K562 (cell line): ENCODE data around the gene PRR9. TPM values are rescaled to one million over a fixed set of nuclear protein-coding genes. Genes with fewer than 3 reads are reported as not detected.

Source experiments
- ATAC-seq: fragments of 200-7000 bp; cut with Tn5 transposase; 3 replicates; pipeline ENCODE4 v1.9.1; 2020; ENCODE audit warnings: moderate library complexity
- BruUV-seq: library from RNA; stranded (reverse); fragments of 400-500 nt; replicated peaks from 2 replicates; lab custom pipeline; 2021; lab: Mats Ljungman, UMichigan
- CTCF ChIA-PET: fragments of 300-600 bp; formaldehyde crosslinking; extraction: SDS; loops from one replicate; lab custom pipeline; 2021; ENCODE audit warnings: low intra/inter-chr PET ratio; lab: Yijun Ruan, JAX
- POLR2A ChIA-PET: fragments of 300-600, 350-650 bp; sonication (Branson Sonifier 250); formaldehyde crosslinking; extraction: SDS; loops from one replicate; lab custom pipeline; 2021; ENCODE audit warnings: antibody characterized with exemption, inconsistent platforms; lab: Yijun Ruan, JAX
- DNase-seq, 4 experiments: peaks; one replicate each; pipeline versions ENCODE4 v3.0.0 to v3.0.0-alpha.2; 2011 to 2018; ENCODE audit warnings: low spot score in 3 of 4, mixed read lengths in 3 of 4; ENCODE audit errors: extremely low read depth in 1 of 4
- FAIRE-seq: peaks from 2 replicates; lab custom pipeline; 2011; peaks lifted over from hg19 to GRCh38; lab: Jason Lieb, UNC
- H2AFZ ChIP-seq: 2 replicates; pipeline ENCODE4 v1.6.0; 2011; ENCODE audit warnings: low read depth, low read length, control low read depth, inconsistent platforms
- H3K27ac ChIP-seq: fragments of 200-600 bp; 3 replicates; pipeline ENCODE4 v1.8.0; 2011; ENCODE audit warnings: low read depth, mild to moderate bottlenecking, control low read depth, inconsistent platforms, low read length, moderate library complexity, mixed read lengths; ENCODE audit errors: extremely low read depth
- H3K27me3 ChIP-seq, 2 experiments: fragments of 300-600 bp in 1 of 2; 2 replicates in 1 of 2; 3 replicates in 1 of 2; pipeline versions ENCODE4 v1.6.0 to v1.8.0; 2011; ENCODE audit warnings: inconsistent platforms in 2 of 2, low read length in 2 of 2, mild to moderate bottlenecking in 1 of 2, mixed read lengths in 1 of 2, moderate library complexity in 1 of 2; ENCODE audit not compliant: control insufficient read depth in 2 of 2, insufficient read depth in 2 of 2
- H3K36me3 ChIP-seq: fragments of 300-600 bp; 3 replicates; pipeline ENCODE4 v1.8.0; 2011; ENCODE audit warnings: mild to moderate bottlenecking, low read length, inconsistent platforms; ENCODE audit not compliant: control insufficient read depth, insufficient read depth
- H3K4me1 ChIP-seq, 2 experiments: fragments of 200-600 bp in 1 of 2; replicated peaks in 1 of 2; 2 replicates in 1 of 2; 3 replicates in 1 of 2; pipeline versions ENCODE4 v1.5.1 to v1.8.0; 2011; ENCODE audit warnings: inconsistent platforms in 2 of 2, low read length in 2 of 2, mild to moderate bottlenecking in 1 of 2, mixed read lengths in 1 of 2, moderate library complexity in 1 of 2; ENCODE audit not compliant: control insufficient read depth in 2 of 2, insufficient read depth in 2 of 2
- H3K4me2 ChIP-seq: 2 replicates; pipeline ENCODE4 v1.6.1; 2011; ENCODE audit warnings: low read length, control low read depth, inconsistent platforms, mixed read lengths; ENCODE audit not compliant: insufficient read depth
- H3K4me3 ChIP-seq: fragments of 200-600 bp; sonication (generic), shearing (Covaris generic); 2 replicates; pipeline ENCODE4 v1.5.1; 2016; ENCODE audit warnings: control low read depth, inconsistent platforms
- H3K79me2 ChIP-seq: fragments of 200-600 bp; 3 replicates; pipeline ENCODE4 v1.8.0; 2011; ENCODE audit warnings: low read length, inconsistent platforms; ENCODE audit not compliant: control insufficient read depth, insufficient read depth
- H3K9ac ChIP-seq, 2 experiments: 2 replicates each; pipeline versions ENCODE4 v1.6.0 to v1.6.1; 2011; ENCODE audit warnings: low read depth in 2 of 2, low read length in 2 of 2, control low read depth in 1 of 2, inconsistent platforms in 1 of 2, mild to moderate bottlenecking in 1 of 2, mixed read lengths in 1 of 2; ENCODE audit not compliant: insufficient read depth in 1 of 2
- H3K9me1 ChIP-seq: one replicate; pipeline ENCODE4 v1.6.0; 2011; ENCODE audit warnings: inconsistent platforms, mild to moderate bottlenecking, low read length, moderate library complexity; ENCODE audit not compliant: control insufficient read depth, insufficient read depth
- H3K9me3 ChIP-seq: replicated peaks from 2 replicates; pipeline ENCODE4 v1.5.1; 2011; ENCODE audit warnings: low read depth, low read length, inconsistent platforms; ENCODE audit not compliant: control insufficient read depth, insufficient read depth
- H4K20me1 ChIP-seq: replicated peaks from 2 replicates; pipeline ENCODE4 v1.6.1; 2011; ENCODE audit warnings: low read length, inconsistent platforms, mixed read lengths; ENCODE audit not compliant: control insufficient read depth, insufficient read depth
- C11orf30 ChIP-seq: fragments of 450-650 bp; IDR thresholded peaks from 2 replicates; pipeline ENCODE4 v1.6.1; 2016; ENCODE audit warnings: low read depth, mild to moderate bottlenecking
- HMG20A ChIP-seq: fragments of 450-650 bp; formaldehyde crosslinking; conservative IDR thresholded peaks from 2 replicates; pipeline ENCODE4 v1.4.0; 2020; ENCODE audit warnings: mild to moderate bottlenecking, mixed read lengths
- KLF13 ChIP-seq: fragments of 450-650 bp; IDR thresholded peaks from 2 replicates; pipeline ENCODE4 v1.6.1; 2016; ENCODE audit warnings: missing genetic modification characterization, low read depth, mild to moderate bottlenecking, missing compliant biosample characterization, moderate library complexity, borderline replicate concordance
- MBD2 ChIP-seq: sonication (generic); IDR thresholded peaks from 2 replicates; pipeline ENCODE4 v1.6.1; 2016; ENCODE audit warnings: low read depth, borderline replicate concordance
- MTA2 ChIP-seq: fragments of 450-650 bp; IDR thresholded peaks from 2 replicates; pipeline ENCODE4 v1.6.1; 2016; ENCODE audit warnings: low read depth
- NR3C1 ChIP-seq: sonication (generic); formaldehyde crosslinking; IDR thresholded peaks from 2 replicates; pipeline ENCODE4 v1.8.1; 2022; ENCODE audit warnings: missing genetic modification reagents
- PML ChIP-seq: IDR thresholded peaks from 2 replicates; pipeline ENCODE4 v1.6.1; 2012; ENCODE audit warnings: low read length, inconsistent platforms
- PTRF ChIP-seq: fragments of 450-650 bp; IDR thresholded peaks from 2 replicates; pipeline ENCODE4 v1.6.1; 2016; ENCODE audit warnings: mild to moderate bottlenecking, missing genetic modification characterization, missing compliant biosample characterization
- SRSF3 ChIP-seq: fragments of 200-400 bp; formaldehyde crosslinking; IDR thresholded peaks from 2 replicates; pipeline ENCODE4 v1.6.1; 2016; ENCODE audit warnings: mild to moderate bottlenecking, low read length, moderate library complexity; ENCODE audit not compliant: insufficient read depth
- TFE3 ChIP-seq: fragments of 450-650 bp; formaldehyde crosslinking; IDR thresholded peaks from 2 replicates; pipeline ENCODE4 v1.4.0; 2020; ENCODE audit warnings: mild to moderate bottlenecking, mixed read lengths
- WGBS: fragments of 100-300 bp; shearing (Covaris generic); methylation state at CpG from one replicate; pipeline ENCODE4 v1.1.6; 2016; ENCODE audit warnings: low coverage, mixed read lengths; ENCODE audit not compliant: insufficient coverage; ENCODE audit errors: missing lambda C conversion rate; 5-methylcytosine and 5-hydroxymethylcytosine counted together
- in situ Hi-C: fragments of 300-500 bp; cut with MboI; formaldehyde crosslinking; loops from 4 replicates; pipeline ENCODE4 v1.15.0; 2018; ENCODE audit warnings: inconsistent platforms, mixed read lengths
- intact Hi-C: fragments of 100-400 bp; cut with micrococcal nuclease; formaldehyde crosslinking; loops from 2 replicates; pipeline ENCODE4 v1.14.2; 2022
- polyA plus RNA-seq, 8 experiments: library from polyadenylated mRNA; depleted of rRNA in 4 of 8; stranded (reverse) in 5 of 8; unstranded in 3 of 8; fragments of >200 nt; fragmentation: Nextera tagmentation in 2 of 8; fragmentation: Illumina TruSeq in 1 of 8; extraction: Ambion mirVana in 2 of 8; extraction: Trizol in 1 of 8; gene quantifications; 2 replicates each; pipeline versions ENCODE4 v1.2.1 to v1.2.3, GENCODE V29; 2011 to 2014; ENCODE audit warnings: inconsistent platforms in 1 of 8, missing spikeins in 1 of 8
- total RNA-seq, 7 experiments: library from RNA; depleted of rRNA in 6 of 7; stranded (reverse); fragments of >200 nt in 6 of 7; fragmentation: Illumina TruSeq in 2 of 7; extraction: Trizol in 2 of 7; gene quantifications; 2 replicates each; pipeline versions ENCODE4 v1.2.1 to v1.2.3, GENCODE V29; 2011 to 2021; ENCODE audit warnings: low replicate concordance in 1 of 7
- TF ChIP-seq, protein P1 (sequence below), 2 experiments: fragments of 450-650 bp in 1 of 2; sonication (generic) in 1 of 2; formaldehyde crosslinking in 1 of 2; IDR thresholded peaks; 2 replicates each; pipeline versions ENCODE4 v1.7.1 to v1.9.0; 2016 to 2022; ENCODE audit warnings: inconsistent platforms in 1 of 2, mild to moderate bottlenecking in 1 of 2, missing genetic modification reagents in 1 of 2

Gene PRR9
- total and polyA plus RNA-seq, 9 of the 15 experiments (the other 6 are each of a cell fraction or from before 2014, with no cell fraction given), result 0.14 to 1.4 (median 0.24) TPM; not detected in 1

- intact Hi-C loops (no loop called here), in situ Hi-C loops (no loop called here)
- peaks cover 0 to 11% of the 10 kb centered on the region in 2 experiments; a peak in 1 of 5 replicates for H3K27me3 ChIP-seq
- ChIA-PET CTCF (no interaction called here), POLR2A (no interaction called here)
- no peaks in the 10 kb centered on the region for H3K36me3 ChIP-seq
- H2AFZ ChIP-seq, result no peak overlapping the region
- H3K9me3 ChIP-seq, result no peaks in the 10 kb centered on the region
- no peaks in the 10 kb centered on the region; a peak in 1 of 5 replicates for H3K4me1 ChIP-seq
- no peak for FAIRE-seq
- H3K4me3 ChIP-seq, result no peak overlapping the region
- H3K79me2 ChIP-seq, result no peaks in the 10 kb centered on the region
- WGBS, result 0% methylated on average over 2 of the region's 2 CpGs
- H3K9ac ChIP-seq, result no peak overlapping the region
- no peak for DNase-seq
- H3K4me2 ChIP-seq, result no peak overlapping the region
- no peaks in the 10 kb centered on the region for H4K20me1 ChIP-seq
- no peak for ATAC-seq
- no peak overlapping the region for H3K27ac ChIP-seq
- no peaks in the 10 kb centered on the region for H3K9me1 ChIP-seq
- BruUV-seq, result no TSS peak
- TF ChIP-seq TFE3 (CRISPR knock-in tag) (no peak), MBD2 (no peak), KLF13 (no peak), SRSF3 (no peak), MTA2 (no peak), PTRF (tag) (no peak), HMG20A (no peak), NR3C1 (CRISPR knock-in tag) (no peak), C11orf30 (no peak), PML (no peak)
- TF ChIP-seq, protein P1, sequence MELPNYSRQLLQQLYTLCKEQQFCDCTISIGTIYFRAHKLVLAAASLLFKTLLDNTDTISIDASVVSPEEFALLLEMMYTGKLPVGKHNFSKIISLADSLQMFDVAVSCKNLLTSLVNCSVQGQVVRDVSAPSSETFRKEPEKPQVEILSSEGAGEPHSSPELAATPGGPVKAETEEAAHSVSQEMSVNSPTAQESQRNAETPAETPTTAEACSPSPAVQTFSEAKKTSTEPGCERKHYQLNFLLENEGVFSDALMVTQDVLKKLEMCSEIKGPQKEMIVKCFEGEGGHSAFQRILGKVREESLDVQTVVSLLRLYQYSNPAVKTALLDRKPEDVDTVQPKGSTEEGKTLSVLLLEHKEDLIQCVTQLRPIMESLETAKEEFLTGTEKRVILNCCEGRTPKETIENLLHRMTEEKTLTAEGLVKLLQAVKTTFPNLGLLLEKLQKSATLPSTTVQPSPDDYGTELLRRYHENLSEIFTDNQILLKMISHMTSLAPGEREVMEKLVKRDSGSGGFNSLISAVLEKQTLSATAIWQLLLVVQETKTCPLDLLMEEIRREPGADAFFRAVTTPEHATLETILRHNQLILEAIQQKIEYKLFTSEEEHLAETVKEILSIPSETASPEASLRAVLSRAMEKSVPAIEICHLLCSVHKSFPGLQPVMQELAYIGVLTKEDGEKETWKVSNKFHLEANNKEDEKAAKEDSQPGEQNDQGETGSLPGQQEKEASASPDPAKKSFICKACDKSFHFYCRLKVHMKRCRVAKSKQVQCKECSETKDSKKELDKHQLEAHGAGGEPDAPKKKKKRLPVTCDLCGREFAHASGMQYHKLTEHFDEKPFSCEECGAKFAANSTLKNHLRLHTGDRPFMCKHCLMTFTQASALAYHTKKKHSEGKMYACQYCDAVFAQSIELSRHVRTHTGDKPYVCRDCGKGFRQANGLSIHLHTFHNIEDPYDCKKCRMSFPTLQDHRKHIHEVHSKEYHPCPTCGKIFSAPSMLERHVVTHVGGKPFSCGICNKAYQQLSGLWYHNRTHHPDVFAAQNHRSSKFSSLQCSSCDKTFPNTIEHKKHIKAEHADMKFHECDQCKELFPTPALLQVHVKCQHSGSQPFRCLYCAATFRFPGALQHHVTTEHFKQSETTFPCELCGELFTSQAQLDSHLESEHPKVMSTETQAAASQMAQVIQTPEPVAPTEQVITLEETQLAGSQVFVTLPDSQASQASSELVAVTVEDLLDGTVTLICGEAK (IDR thresholded peaks at IDR 0.05), result no peak
- TF ChIP-seq, protein P1 (CRISPR knock-in tag; IDR thresholded peaks at IDR 0.05), result no peak
Observed at GRCh38 chr1:153217744-153218416, 496 bp downstream of the PRR9 start.
